ENCODE results near the gene CLSTN2. TPM values are rescaled to one million over a fixed set of nuclear protein-coding genes. Genes with fewer than 3 reads are reported as not detected.

The CLSTN2 gene
- total and polyA plus RNA-seq, 2 of the 4 experiments (the other 2 are of a cell fraction) = under 0.01 to 0.07 TPM

- 100% methylated on average over 1 of the region's 1 CpG; no CpG with 5 or more reads in 1 of the 2 experiments for WGBS, 2 experiments (ENCODE audit: extremely low coverage in 2 of 2, insufficient read length in 1 of 2)
These were observed 159.5 kb downstream of the CLSTN2 start for GRCh38 chr3:140094487-140094886.

More at GRCh38 chr3:140094487-140094886, 159.5 kb downstream of the CLSTN2 start:
- H3K4me1 ChIP-seq (ENCODE audit: control insufficient read depth, insufficient read depth, low read length) = no peaks in the 10 kb centered on the region
- no peak for DNase-seq
- no peak overlapping the region for H3K4me3 ChIP-seq (ENCODE audit: insufficient read depth, low read depth, low read length)
- H3K27ac ChIP-seq (ENCODE audit: insufficient read depth, low read length) = no peak overlapping the region
- TF ChIP-seq POLR2A (IDR thresholded peaks at IDR 0.05; ENCODE audit: low read depth, low read length) (no peak), FOS (IDR thresholded peaks at IDR 0.05; ENCODE audit: low read depth, low read length) (no peak), BHLHE40 (IDR thresholded peaks at IDR 0.05; ENCODE audit: low read depth, low read length) (no peak), CEBPB (IDR thresholded peaks at IDR 0.05; ENCODE audit: low read depth, low read length) (no peak), NFE2L2 (IDR thresholded peaks at IDR 0.05; ENCODE audit: low read depth, low read length) (no peak), RCOR1 (IDR thresholded peaks at IDR 0.05; ENCODE audit: insufficient replicate concordance, low read length) (no peak), MAFK (IDR thresholded peaks at IDR 0.05; ENCODE audit: low read depth, low read length) (no peak), RAD21 (IDR thresholded peaks at IDR 0.05; ENCODE audit: low read length) (no peak), CHD1 (IDR thresholded peaks at IDR 0.05; ENCODE audit: low read depth, low read length) (no peak), MXI1 (IDR thresholded peaks at IDR 0.05; ENCODE audit: borderline replicate concordance, low read depth, low read length) (no peak), MAZ (IDR thresholded peaks at IDR 0.05; ENCODE audit: borderline replicate concordance, low read depth, low read length) (no peak), SMC3 (IDR thresholded peaks at IDR 0.05; ENCODE audit: low read depth, low read length) (no peak)
- TF ChIP-seq, protein P1, sequence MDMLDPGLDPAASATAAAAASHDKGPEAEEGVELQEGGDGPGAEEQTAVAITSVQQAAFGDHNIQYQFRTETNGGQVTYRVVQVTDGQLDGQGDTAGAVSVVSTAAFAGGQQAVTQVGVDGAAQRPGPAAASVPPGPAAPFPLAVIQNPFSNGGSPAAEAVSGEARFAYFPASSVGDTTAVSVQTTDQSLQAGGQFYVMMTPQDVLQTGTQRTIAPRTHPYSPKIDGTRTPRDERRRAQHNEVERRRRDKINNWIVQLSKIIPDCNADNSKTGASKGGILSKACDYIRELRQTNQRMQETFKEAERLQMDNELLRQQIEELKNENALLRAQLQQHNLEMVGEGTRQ (IDR thresholded peaks at IDR 0.05; ENCODE audit: low read depth, low read length) = no peak
- TF ChIP-seq, protein P2, sequence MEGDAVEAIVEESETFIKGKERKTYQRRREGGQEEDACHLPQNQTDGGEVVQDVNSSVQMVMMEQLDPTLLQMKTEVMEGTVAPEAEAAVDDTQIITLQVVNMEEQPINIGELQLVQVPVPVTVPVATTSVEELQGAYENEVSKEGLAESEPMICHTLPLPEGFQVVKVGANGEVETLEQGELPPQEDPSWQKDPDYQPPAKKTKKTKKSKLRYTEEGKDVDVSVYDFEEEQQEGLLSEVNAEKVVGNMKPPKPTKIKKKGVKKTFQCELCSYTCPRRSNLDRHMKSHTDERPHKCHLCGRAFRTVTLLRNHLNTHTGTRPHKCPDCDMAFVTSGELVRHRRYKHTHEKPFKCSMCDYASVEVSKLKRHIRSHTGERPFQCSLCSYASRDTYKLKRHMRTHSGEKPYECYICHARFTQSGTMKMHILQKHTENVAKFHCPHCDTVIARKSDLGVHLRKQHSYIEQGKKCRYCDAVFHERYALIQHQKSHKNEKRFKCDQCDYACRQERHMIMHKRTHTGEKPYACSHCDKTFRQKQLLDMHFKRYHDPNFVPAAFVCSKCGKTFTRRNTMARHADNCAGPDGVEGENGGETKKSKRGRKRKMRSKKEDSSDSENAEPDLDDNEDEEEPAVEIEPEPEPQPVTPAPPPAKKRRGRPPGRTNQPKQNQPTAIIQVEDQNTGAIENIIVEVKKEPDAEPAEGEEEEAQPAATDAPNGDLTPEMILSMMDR (conservative IDR thresholded peaks at IDR 0.05; ENCODE audit: low read depth, low read length) = no peak
- H2BK20ac ChIP-seq (ENCODE audit: low read depth, low read length) = no peak overlapping the region
- H3K9ac ChIP-seq (ENCODE audit: low read depth, low read length) = no peak overlapping the region
- no peaks in the 10 kb centered on the region for H3K27me3 ChIP-seq (ENCODE audit: control insufficient read depth, insufficient read depth, low read length)
- no peak overlapping the region for H2BK5ac ChIP-seq (ENCODE audit: low read depth, low read length, poor library complexity, severe bottlenecking)
- CTCF ChIA-PET = no interaction called here
- H3K18ac ChIP-seq (ENCODE audit: low read depth, low read length) = no peak overlapping the region
- H3K9me3 ChIP-seq (ENCODE audit: control insufficient read depth, insufficient read depth, low read length) = no peaks in the 10 kb centered on the region; the same call in 1 of the 2 replicates
- no peak overlapping the region for H3K4ac ChIP-seq (ENCODE audit: low read depth, low read length)
- H2AK9ac ChIP-seq (replicated peaks; ENCODE audit: low read depth, low read length, poor library complexity) = no peak overlapping the region
- no peak overlapping the region for H2BK120ac ChIP-seq (ENCODE audit: low read depth, low read length)
- H3K23ac ChIP-seq (ENCODE audit: low read depth, low read length) = no peak overlapping the region
- ATAC-seq (ENCODE audit: low read depth) = no peak
- no peak overlapping the region for H2AFZ ChIP-seq (replicated peaks; ENCODE audit: low read length, poor library complexity)
- in situ Hi-C loops (cut with MboI; ENCODE audit: low sequenced_read_pairs) = no loop called here
- no peak overlapping the region for H4K91ac ChIP-seq (ENCODE audit: insufficient read depth, low read depth, low read length)
- H3K9me1 ChIP-seq (ENCODE audit: insufficient read depth, low read length) = no peaks in the 10 kb centered on the region
- no peak overlapping the region for H3K14ac ChIP-seq (replicated peaks; ENCODE audit: low read depth, low read length)
- no peak overlapping the region for H3K4me2 ChIP-seq (ENCODE audit: low read depth, low read length)
- H4K20me1 ChIP-seq (ENCODE audit: insufficient read depth, low read length) = no peaks in the 10 kb centered on the region
- no TSS peak for BruUV-seq (replicated peaks)
- no peaks in the 10 kb centered on the region for H3K36me3 ChIP-seq (ENCODE audit: control insufficient read depth, insufficient read depth, low read length)
- H3K79me1 ChIP-seq (ENCODE audit: low read depth in 1 of 2, low read length in 2 of 2) = no peaks in the 10 kb centered on the region
- H3K56ac ChIP-seq (ENCODE audit: extremely low read depth, insufficient read depth, low read length) = no peak overlapping the region
- H2AK5ac ChIP-seq (ENCODE audit: low read depth, low read length) = no peak overlapping the region
- H4K8ac ChIP-seq (ENCODE audit: low read depth in 2 of 2, low read length in 2 of 2) = no peak overlapping the region
- dilution Hi-C loops (cut with HindIII; ENCODE audit: low sequenced_read_pairs, unreplicated experiment) = no loop called here
- POLR2A ChIA-PET (ENCODE audit: unreplicated experiment) = no interaction called here
- no peak overlapping the region for H4K5ac ChIP-seq (ENCODE audit: low read depth, low read length)
- intact Hi-C loops (cut with micrococcal nuclease) = no loop called here
- H2BK15ac ChIP-seq (ENCODE audit: low read depth, low read length) = no peak overlapping the region

Data from IMR-90 (cell line).